HCT116 (cell line): Measurements from ENCODE around the gene MED14.

Experiments
- EGR1 ChIP-seq: IDR thresholded peaks from 2 replicates; pipeline ENCODE4 v1.6.1; 2012; ENCODE audit warnings: low read depth
- EZH2phosphoT487 ChIP-seq: fragments of 200-600 bp; IDR thresholded peaks from 2 replicates; pipeline ENCODE4 v1.6.1; 2018; ENCODE audit warnings: antibody characterized with exemption, borderline replicate concordance
- FOSL1 ChIP-seq: IDR thresholded peaks from 2 replicates; pipeline ENCODE4 v1.6.1; 2012; ENCODE audit warnings: low read depth
- POLR2A ChIP-seq: IDR thresholded peaks from 2 replicates; pipeline ENCODE4 v1.7.0; 2011; ENCODE audit warnings: borderline replicate concordance; ENCODE audit not compliant: insufficient read depth, insufficient read length; ENCODE audit errors: extremely low read depth
- POLR2AphosphoS5 ChIP-seq: IDR thresholded peaks from 2 replicates; pipeline ENCODE4 v1.6.1; 2011; ENCODE audit warnings: mild to moderate bottlenecking, low read depth, low read length, moderate library complexity
- RAD21 ChIP-seq: IDR thresholded peaks from 2 replicates; pipeline ENCODE4 v1.6.1; 2012; ENCODE audit warnings: low read depth, mild to moderate bottlenecking
- YY1 ChIP-seq: IDR thresholded peaks from 2 replicates; pipeline ENCODE4 v1.6.1; 2011; ENCODE audit warnings: low read length, low read depth, moderate library complexity, mild to moderate bottlenecking; ENCODE audit not compliant: insufficient replicate concordance; ENCODE audit errors: extremely low read depth
- TF ChIP-seq, protein P1 (sequence below), 3 experiments: fragments of 200-600 bp in 1 of 3; sonication (generic) in 1 of 3; IDR thresholded peaks in 2 of 3; conservative IDR thresholded peaks in 1 of 3; 2 replicates each; pipeline ENCODE4 v1.5.1; 2012 to 2017; ENCODE audit warnings: low read depth in 2 of 3, low read length in 2 of 3, antibody characterized with exemption in 1 of 3, borderline replicate concordance in 1 of 3, control low read depth in 1 of 3, mild to moderate bottlenecking in 1 of 3, mixed read lengths in 1 of 3, mixed run types in 1 of 3, moderate library complexity in 1 of 3; ENCODE audit not compliant: insufficient read depth in 1 of 3
- TF ChIP-seq, protein P2 (sequence below): IDR thresholded peaks from 2 replicates; pipeline ENCODE4 v1.6.1; 2012

GRCh38 chrX:40700640-40701342, 34.6 kb downstream of the MED14 start:
- TF ChIP-seq, protein P1, sequence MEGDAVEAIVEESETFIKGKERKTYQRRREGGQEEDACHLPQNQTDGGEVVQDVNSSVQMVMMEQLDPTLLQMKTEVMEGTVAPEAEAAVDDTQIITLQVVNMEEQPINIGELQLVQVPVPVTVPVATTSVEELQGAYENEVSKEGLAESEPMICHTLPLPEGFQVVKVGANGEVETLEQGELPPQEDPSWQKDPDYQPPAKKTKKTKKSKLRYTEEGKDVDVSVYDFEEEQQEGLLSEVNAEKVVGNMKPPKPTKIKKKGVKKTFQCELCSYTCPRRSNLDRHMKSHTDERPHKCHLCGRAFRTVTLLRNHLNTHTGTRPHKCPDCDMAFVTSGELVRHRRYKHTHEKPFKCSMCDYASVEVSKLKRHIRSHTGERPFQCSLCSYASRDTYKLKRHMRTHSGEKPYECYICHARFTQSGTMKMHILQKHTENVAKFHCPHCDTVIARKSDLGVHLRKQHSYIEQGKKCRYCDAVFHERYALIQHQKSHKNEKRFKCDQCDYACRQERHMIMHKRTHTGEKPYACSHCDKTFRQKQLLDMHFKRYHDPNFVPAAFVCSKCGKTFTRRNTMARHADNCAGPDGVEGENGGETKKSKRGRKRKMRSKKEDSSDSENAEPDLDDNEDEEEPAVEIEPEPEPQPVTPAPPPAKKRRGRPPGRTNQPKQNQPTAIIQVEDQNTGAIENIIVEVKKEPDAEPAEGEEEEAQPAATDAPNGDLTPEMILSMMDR (IDR thresholded peaks at IDR 0.05 in 2 of 3, conservative IDR thresholded peaks at IDR 0.05 in 1 of 3; ENCODE audit: borderline replicate concordance in 1 of 3, insufficient read depth in 1 of 3, low read depth in 2 of 3, low read length in 2 of 3) = no peak
- no peak for TF ChIP-seq POLR2AphosphoS5
- TF ChIP-seq, protein P2, sequence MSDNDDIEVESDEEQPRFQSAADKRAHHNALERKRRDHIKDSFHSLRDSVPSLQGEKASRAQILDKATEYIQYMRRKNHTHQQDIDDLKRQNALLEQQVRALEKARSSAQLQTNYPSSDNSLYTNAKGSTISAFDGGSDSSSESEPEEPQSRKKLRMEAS = no peak
- no peak for TF ChIP-seq POLR2A
- no peak for TF ChIP-seq RAD21
- no peak for TF ChIP-seq EGR1
- no peak for TF ChIP-seq YY1
- TF ChIP-seq FOSL1 = no peak
- no peak for TF ChIP-seq EZH2phosphoT487
